Measurements from ENCODE around the gene KLHDC9.

The KLHDC9 gene

DNA sequence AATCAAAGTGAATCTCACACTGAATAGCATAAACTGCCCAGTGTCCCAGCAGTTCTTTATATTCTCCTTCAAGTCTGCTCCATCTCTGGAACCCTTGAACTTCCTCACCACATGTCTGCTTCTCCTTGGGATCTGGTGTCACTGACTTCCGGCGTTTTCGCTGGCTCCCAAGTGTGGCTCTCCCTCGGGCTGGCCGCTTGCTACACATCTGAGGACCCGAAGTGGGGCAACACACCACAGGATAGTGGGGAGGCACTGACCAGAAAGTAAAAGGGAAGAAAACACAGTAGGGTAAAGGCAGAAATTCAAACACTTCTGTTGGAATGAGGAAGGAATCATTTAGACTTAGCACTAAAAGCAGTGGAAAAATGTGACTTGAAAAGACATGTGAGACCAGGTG, 24.8 kb downstream of the KLHDC9 start:
- no peaks in the 10 kb centered on the region for H3K9me3 ChIP-seq
- no peak overlapping the region for H3K9ac ChIP-seq
- no peak overlapping the region for H3K4me3 ChIP-seq
- no peaks in the 10 kb centered on the region for H3K27me3 ChIP-seq
- peaks cover 36% of the 10 kb centered on the region for H4K20me1 ChIP-seq
- no peak overlapping the region for H3K4me2 ChIP-seq
- H3K4me1 ChIP-seq, result peaks cover 29% of the 10 kb centered on the region
- no peak for TF ChIP-seq Cebpa-rat (IDR thresholded peaks at IDR 0.05)
- no peak overlapping the region for H3K27ac ChIP-seq
- H3K36me3 ChIP-seq, result peaks cover 83% of the 10 kb centered on the region

DNA sequence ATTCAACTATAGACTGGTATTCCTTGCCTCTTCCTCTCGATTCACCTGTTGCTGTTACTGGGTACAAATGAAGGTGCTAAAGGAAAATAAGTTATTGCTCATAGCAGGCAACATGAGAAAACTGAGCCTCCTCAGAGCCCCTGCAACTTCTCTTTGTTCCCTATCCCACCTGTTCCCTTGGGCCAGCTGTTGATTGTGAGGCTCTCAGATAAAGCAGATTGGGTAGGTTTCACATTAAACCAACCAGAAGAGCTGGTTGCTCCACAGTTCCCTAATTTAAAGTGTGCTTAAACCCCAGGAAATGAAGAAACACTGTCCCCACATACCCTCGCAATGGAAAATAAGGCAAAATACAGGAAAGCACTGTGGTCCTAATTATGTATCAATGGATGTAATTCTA, 29.5 kb downstream of the KLHDC9 start:
- no peaks in the 10 kb centered on the region for H3K9me3 ChIP-seq
- no peak overlapping the region for H3K4me2 ChIP-seq
- no peak for TF ChIP-seq Cebpa-rat (IDR thresholded peaks at IDR 0.05)
- no peak overlapping the region for H3K4me3 ChIP-seq
- no peak overlapping the region for H3K9ac ChIP-seq
- peaks cover 45% of the 10 kb centered on the region for H3K4me1 ChIP-seq
- H3K27me3 ChIP-seq, result no peaks in the 10 kb centered on the region
- H4K20me1 ChIP-seq, result peaks cover 48% of the 10 kb centered on the region
- H3K36me3 ChIP-seq, result peaks cover 79% of the 10 kb centered on the region
- no peak overlapping the region for H3K27ac ChIP-seq

DNA sequence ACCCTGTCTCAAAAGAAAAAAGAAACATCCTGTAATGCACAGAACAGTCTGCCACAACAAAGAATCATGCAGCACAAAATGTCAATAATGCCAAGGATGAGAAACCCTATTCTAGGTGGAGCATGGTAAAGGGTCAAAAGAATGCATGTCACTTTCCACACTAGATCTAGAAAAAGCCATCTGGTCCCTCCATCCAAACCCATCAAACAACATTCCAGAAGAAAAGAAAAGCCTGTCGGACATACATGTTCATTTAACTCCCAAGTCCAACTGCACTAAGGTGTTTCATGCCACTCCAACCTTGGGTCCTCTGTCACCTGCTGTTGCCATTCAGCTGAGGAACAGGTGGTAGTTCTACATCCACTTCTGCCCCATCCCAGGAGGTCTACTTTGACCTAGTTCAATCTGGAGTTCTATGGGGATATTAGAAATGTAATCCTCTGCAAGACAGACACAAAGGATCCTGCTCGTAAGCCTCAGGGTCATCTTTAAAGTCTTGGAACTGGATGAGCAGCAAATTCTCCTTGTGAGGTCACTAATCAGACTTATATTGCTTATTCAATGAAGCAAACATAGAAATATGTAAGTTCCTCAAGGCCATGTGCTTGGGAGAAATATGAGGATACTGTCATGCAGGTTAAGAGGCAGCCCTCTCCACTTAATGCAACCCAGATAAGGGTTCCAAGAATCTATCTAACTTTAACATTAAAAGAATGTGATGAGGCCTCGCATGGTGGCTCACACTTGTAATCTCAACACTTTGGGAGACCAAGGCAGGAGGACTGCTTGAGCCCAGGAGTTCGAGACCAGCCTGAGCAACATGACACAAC, 30.6 kb downstream of the KLHDC9 start:
- H3K4me1 ChIP-seq, result peaks cover 50% of the 10 kb centered on the region
- H3K4me3 ChIP-seq, result no peak overlapping the region
- no peak overlapping the region for H3K9ac ChIP-seq
- H3K4me2 ChIP-seq, result no peak overlapping the region
- H3K9me3 ChIP-seq, result no peaks in the 10 kb centered on the region
- peaks cover 68% of the 10 kb centered on the region for H3K36me3 ChIP-seq
- no peak for TF ChIP-seq Cebpa-rat (IDR thresholded peaks at IDR 0.05)
- no peaks in the 10 kb centered on the region for H3K27me3 ChIP-seq
- no peak overlapping the region for H3K27ac ChIP-seq
- peaks cover 45% of the 10 kb centered on the region for H4K20me1 ChIP-seq

DNA sequence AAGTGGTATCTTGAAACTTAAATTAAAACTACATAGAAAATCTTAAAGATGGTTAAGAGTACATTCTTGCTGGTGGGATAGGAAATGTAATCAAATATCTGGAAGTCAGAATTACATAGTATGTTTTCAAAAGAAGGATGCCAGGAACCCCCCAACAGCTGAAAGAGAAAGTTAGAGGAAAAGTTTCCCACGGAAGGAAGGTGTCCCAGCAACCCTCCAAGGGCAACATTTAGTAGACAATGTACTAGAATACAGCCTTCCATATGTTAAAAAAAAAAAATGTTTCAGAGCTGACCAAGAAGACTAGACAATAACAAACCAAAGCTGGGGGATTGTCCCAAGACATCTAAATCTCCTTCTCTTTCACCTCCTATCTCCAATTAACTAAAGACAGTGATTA, 32.1 kb downstream of the KLHDC9 start:
- Histone ChIP-seq H3K27me3 (no peaks in the 10 kb centered on the region), H3K4me1 (peaks cover 56% of the 10 kb centered on the region), H3K27ac (no peak overlapping the region), H3K9me3 (no peaks in the 10 kb centered on the region), H4K20me1 (peaks cover 31% of the 10 kb centered on the region; the same call in 1 of the 2 replicates), H3K9ac (no peak overlapping the region), H3K4me2 (peak overlapping the region; percentile 86), H3K36me3 (peaks cover 53% of the 10 kb centered on the region), H3K4me3 (no peak overlapping the region)
- TF ChIP-seq Cebpa-rat (IDR thresholded peaks at IDR 0.05), result no peak

DNA sequence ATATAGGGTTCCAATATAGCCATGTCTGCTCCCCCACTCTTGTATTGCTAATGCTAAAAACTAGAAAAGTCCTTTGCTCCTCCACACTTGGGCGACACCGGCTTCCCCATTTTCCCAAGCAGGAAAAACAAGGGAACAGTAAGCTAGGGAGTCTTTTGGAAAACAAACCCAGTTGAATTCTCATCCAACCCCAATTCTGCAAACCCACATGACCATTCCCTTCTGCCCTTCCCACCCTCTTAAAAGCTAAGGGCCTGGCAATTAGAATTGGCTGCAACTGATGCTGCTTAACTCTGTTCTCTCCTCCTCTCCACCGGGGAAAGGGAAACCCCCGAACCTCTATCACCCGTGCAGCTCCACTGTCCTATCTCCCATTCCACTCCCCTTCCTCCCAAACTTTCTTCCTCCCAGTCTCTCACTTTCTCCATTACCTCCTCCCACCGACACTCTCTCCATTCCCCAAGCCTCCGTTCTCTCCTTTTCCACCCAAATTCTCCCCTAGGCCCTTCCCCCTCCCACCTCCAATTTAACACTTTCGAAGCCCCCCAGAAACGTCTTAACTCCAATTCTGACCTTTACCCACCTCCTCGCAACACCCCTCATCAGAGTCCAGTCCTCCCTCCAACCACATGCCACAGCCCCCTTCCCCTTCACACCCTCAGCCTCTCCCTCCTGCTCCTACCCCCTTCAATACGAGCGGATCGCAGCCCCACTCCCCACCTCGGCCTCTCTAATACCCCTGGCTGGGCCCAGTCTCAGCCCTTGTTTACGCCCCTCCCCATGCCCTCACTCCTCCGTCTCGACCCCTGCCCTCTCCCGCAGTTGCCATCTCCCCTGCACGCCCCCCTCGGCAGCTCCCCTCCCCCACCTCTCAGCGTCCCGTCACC, 33.6 kb downstream of the KLHDC9 start:
- H4K20me1 ChIP-seq, result peaks cover 21% of the 10 kb centered on the region; the same call in 1 of the 2 replicates
- peaks cover 56% of the 10 kb centered on the region for H3K4me1 ChIP-seq
- H3K9ac ChIP-seq, result peak overlapping the region; percentile 93
- no peak for TF ChIP-seq Cebpa-rat (IDR thresholded peaks at IDR 0.05)
- H3K9me3 ChIP-seq, result no peaks in the 10 kb centered on the region
- peak overlapping the region; percentile 93 for H3K27ac ChIP-seq
- H3K27me3 ChIP-seq, result no peaks in the 10 kb centered on the region
- H3K36me3 ChIP-seq, result peaks cover 40% of the 10 kb centered on the region
- peak overlapping the region; percentile 86 for H3K4me2 ChIP-seq
- H3K4me3 ChIP-seq, result peak overlapping the region; percentile 71

DNA sequence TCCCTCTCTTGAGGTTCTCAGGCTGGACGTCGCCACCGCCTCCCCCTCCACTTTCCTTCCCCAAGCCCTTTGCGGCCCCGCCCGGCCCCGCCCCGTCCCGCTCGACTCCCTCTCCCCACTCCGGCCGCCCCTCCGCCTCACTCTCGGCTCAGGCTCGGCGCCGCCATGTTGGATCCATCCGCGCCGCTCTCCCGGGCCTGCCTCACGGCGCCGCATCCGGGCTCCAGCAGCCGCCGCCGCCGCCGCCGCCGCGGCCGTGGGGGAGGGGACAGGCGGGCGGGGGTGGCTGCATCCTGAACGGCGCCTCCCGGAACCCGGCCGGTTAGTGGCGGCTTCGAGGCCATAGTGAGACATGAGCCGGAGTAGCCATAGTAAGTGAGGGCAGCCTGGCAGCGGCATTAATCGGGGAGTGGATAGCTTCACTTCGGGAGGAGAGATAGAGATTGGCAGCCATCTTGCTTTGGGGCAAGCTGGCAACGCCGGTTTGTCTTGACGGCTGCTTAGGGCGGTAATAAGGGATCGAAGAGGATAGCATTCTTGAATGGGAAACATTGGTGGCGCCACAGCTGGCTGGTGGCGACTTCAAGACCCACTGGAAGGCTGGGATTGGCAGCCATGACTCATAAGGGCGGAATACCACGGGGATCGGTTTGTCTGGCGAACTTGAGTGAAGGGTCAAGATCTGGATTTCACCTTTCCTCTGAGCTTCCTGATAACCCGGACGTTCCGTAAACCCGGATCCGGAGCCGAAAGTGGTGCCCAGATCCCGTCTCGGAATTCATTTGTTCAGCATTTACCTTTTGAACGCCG, 34.5 kb downstream of the KLHDC9 start, which contains the start of gene DEDD:
TSS of gene DEDD (minus strand) at position 258 of the 810 bp plus-strand sequence. CDS start 8,205 bp downstream, outside the sequence.
- Histone ChIP-seq H3K4me3 (peak within 1 kb of the TSS; percentile 71), H3K4me2 (peak within 1 kb of the TSS; percentile 90), H3K9ac (peak within 1 kb of the TSS; percentile 93), H3K27ac (peak within 1 kb of the TSS; percentile 93), H4K20me1 (peaks cover 13% of the 10 kb centered on the region; the same call in 1 of the 2 replicates), H3K4me1 (peaks cover 52% of the 10 kb centered on the region), H3K36me3 (peaks cover 38% of the 10 kb centered on the region), H3K9me3 (no peaks in the 10 kb centered on the region), H3K27me3 (no peaks in the 10 kb centered on the region)
- no peak for TF ChIP-seq Cebpa-rat (IDR thresholded peaks at IDR 0.05)

DNA sequence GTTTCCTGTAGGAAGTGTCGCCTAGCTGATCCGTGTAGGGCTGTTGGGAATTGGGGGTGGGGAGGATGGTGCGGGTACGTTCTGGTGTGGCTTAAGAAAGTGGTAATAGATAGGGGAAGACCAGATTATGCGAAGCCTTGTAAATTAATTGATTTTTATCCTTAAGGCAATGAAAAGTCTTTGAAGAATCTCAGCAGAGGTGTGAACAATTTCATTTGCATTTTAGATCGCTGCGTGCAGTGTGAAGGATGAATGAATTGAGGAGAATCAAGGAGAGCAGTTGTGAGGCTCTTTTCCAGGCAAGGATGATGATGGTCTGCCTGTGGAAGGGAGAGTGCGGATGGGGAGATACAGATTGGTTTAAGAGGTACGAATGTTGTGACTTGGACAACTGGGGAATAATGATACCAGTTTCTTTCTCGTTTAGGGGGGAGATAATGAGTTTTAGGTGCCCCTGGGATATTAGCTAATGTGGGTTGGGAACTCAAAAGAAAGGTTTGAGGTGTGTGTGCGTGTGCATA, 35.1 kb downstream of the KLHDC9 start:
- Histone ChIP-seq H3K36me3 (peaks cover 31% of the 10 kb centered on the region), H3K9me3 (no peaks in the 10 kb centered on the region), H3K9ac (peak overlapping the region; percentile 93), H3K4me2 (peak overlapping the region; percentile 90), H3K27ac (peak overlapping the region; percentile 93), H3K27me3 (no peaks in the 10 kb centered on the region), H3K4me1 (peaks cover 46% of the 10 kb centered on the region), H3K4me3 (peak overlapping the region; percentile 71), H4K20me1 (peaks cover 11% of the 10 kb centered on the region; the same call in 1 of the 2 replicates)
- TF ChIP-seq Cebpa-rat (IDR thresholded peaks at IDR 0.05), result no peak

DNA sequence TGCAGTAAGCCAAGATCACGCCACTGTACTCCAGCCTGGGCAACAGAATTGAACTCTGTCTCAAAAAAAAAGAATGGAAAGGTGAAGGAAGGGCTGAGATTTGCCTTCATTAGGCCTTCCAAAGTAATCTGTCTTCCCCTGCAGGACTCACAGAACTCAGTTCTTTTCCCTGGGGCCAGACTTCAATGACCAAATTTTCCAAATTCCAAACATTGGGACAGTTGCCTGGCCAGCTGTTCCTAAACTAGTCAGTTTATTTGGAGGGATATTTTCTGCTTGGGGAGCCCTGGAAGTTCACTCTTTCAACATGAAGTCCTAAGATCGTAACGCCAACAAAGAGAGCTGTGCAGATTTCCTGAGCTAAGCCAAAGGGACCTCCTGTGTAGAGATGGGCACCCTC, 39.7 kb downstream of the KLHDC9 start:
- Histone ChIP-seq H3K36me3 (peaks cover 8% of the 10 kb centered on the region; the same call in 1 of the 2 replicates), H3K4me3 (no peak overlapping the region), H4K20me1 (no peaks in the 10 kb centered on the region), H3K9me3 (no peaks in the 10 kb centered on the region), H3K4me2 (no peak overlapping the region), H3K27me3 (no peaks in the 10 kb centered on the region), H3K9ac (no peak overlapping the region), H3K4me1 (peaks cover 11% of the 10 kb centered on the region), H3K27ac (no peak overlapping the region)
- no peak for TF ChIP-seq Cebpa-rat (IDR thresholded peaks at IDR 0.05)

DNA sequence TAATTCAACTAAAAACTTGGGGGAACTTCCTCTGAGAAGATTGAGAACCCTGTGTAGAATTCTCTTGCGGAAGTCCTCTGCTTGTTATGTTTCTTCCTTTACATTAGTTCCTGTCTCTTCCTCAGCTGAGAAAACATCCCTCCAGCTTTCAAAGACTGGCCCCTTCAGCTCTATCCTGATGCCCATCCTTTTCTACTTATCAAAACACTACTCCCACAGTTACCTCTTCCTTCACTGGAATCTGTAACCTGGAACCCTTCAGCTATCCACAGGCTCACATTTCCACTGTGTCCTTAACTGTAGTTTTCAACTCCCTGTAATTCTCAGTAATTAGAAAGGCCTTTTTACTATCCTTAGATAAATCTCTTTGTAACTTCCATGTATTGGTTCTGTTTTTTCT, 40.3 kb downstream of the KLHDC9 start:
- peaks cover 8% of the 10 kb centered on the region; the same call in 1 of the 2 replicates for H3K36me3 ChIP-seq
- no peak overlapping the region for H3K4me3 ChIP-seq
- H3K27me3 ChIP-seq, result no peaks in the 10 kb centered on the region
- H3K4me2 ChIP-seq, result no peak overlapping the region
- H4K20me1 ChIP-seq, result no peaks in the 10 kb centered on the region
- H3K27ac ChIP-seq, result no peak overlapping the region
- H3K9me3 ChIP-seq, result no peaks in the 10 kb centered on the region
- peaks cover 10% of the 10 kb centered on the region for H3K4me1 ChIP-seq
- TF ChIP-seq Cebpa-rat (IDR thresholded peaks at IDR 0.05), result no peak
- no peak overlapping the region for H3K9ac ChIP-seq

All from BLaER1 (cell line).